Bronchial smooth muscle cell (primary cell): ENCODE measurements around the gene SBF2. TPM values are rescaled to one million over a fixed set of nuclear protein-coding genes. Genes with fewer than 3 reads are reported as not detected.

ENCODE experiments used
- total RNA-seq: library from RNA; depleted of rRNA; stranded (reverse); fragments of >200 nt; gene quantifications from 2 replicates; pipeline ENCODE4 v1.2.1, GENCODE V29; 2014

Gene SBF2
- 38.3 and 45.7 TPM in 2 replicates for total RNA-seq

DNA sequence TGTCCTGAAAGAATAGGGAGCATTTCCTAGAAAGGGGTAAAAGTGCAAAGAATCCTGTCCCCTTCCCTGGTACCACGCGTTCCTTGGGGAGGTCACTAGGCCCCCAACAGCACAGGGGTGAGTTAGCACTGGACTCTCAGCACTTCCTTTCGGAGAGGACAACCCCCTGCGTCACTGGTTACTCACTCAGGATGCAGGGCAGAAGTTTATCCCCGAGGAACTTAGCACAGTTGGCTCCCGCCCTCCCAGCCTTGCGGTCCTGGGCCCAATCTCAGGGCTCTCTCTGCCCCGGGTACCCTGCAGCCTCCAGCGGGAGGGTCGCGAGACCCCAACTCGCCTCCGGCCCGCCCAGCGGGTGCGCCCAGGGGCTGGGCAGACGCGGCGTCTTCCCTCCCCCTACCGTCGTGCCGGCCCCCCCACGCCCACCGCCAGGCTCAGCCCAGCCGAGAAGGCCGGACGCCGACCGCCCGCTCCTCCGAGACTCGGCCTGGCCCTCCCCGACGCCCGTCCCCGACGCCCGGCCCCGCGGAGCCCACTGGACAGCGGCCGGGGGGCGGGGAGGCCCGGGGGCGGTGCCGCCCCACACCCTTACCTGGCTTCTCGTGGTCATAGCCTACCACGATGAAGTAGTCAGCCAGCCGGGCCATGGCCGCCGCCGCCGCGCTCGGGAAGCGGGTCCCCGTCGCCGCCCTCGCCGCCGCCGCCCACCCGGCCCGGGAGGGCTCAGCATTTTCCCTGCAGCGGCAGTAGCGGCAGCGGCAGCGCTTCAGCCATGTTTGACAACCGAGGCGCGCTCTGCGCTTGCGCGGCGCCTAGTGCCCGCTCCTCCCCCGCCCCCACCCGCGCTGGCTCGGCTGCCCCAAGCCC is at the start of gene SBF2:
TSS of gene SBF2 (minus strand) at position 797 of the 867 bp plus-strand sequence. CDS start at position 647, 150 bp downstream.

DNA sequence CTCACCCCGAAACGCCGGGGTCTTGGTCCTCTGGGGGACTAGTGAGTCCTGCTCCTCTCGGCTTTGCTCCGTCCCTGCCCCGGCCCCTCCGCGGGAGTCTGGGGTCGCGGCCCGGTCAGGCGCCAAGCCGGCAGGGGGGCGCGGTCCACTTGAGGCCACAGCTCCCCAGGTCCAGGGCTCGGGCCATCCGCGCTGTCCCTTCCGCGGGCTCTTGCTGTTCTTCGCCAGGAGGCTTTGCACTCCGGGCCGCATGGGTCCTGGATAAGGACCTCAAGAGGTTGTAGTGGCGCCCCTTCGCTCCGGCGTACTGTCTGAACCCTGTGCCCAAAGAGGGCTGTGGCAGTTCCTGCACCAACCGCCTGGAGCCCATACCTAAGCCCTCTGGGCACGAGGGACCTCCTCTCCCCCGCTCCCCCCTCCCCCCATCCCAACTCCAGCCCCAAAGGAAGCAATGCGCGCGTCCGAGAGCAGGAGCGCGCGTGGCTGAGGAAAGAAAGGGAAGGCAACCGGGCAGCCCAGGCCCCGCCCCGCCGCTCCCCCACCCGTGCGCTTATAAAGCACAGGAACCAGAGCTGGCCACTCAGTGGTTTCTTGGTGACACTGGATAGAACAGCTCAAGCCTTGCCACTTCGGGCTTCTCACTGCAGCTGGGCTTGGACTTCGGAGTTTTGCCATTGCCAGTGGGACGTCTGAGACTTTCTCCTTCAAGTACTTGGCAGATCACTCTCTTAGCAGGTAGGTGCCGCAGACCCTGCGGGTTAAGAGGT is 10.7 kb upstream of the SBF2 start, which contains the start of gene ADM:
TSS of gene ADM (plus strand) at position 579 of the 767 bp plus-strand sequence. CDS start 628 bp downstream, outside the sequence.

Other genes starting within 250 kb of the SBF2 start
- gene ADM, start 10.9 kb upstream of the SBF2 start, total RNA-seq: 183 and 196 TPM in 2 replicates
- gene AMPD3, start 161.0 kb upstream of the SBF2 start, total RNA-seq: 2.5 and 3.8 TPM in 2 replicates
- gene RNF141, start 247.0 kb upstream of the SBF2 start, total RNA-seq: 29.6 and 41.5 TPM in 2 replicates